Measurements from ENCODE around the gene EML1.

GRCh38 chr14:99764222-99764706 lies 28.9 kb upstream of the EML1 start:
- no peak for TF ChIP-seq CTCF (IDR thresholded peaks at IDR 0.05; ENCODE audit: poor library complexity, severe bottlenecking)
- no peak for TF ChIP-seq REST (IDR thresholded peaks at IDR 0.05; ENCODE audit: borderline replicate concordance)

Measured in neural cell (in vitro differentiated cells).